Parathyroid adenoma (tissue), 2 donors: ENCODE results near the gene SNX33.

Experiments
- H2AFZ ChIP-seq: fragments of 300-600 bp; sonication (generic); one replicate; pipeline ENCODE4 v1.7.0; 2017; ENCODE audit warnings: antibody characterized with exemption, mild to moderate bottlenecking
- H3K27ac ChIP-seq: fragments of 300-600 bp; sonication (generic); one replicate; pipeline ENCODE4 v1.7.0; 2017
- H3K27me3 ChIP-seq: fragments of 300-600 bp; sonication (generic); one replicate; pipeline ENCODE4 v1.7.0; 2017; ENCODE audit warnings: low read length; ENCODE audit not compliant: control insufficient read depth, insufficient read depth
- H3K36me3 ChIP-seq: fragments of 300-600 bp; sonication (generic); one replicate; pipeline ENCODE4 v1.7.0; 2017; ENCODE audit warnings: low read length; ENCODE audit not compliant: control insufficient read depth, insufficient read depth
- H3K4me1 ChIP-seq: fragments of 300-600 bp; sonication (generic); one replicate; pipeline ENCODE4 v1.7.0; 2017; ENCODE audit warnings: control low read depth
- H3K4me2 ChIP-seq: fragments of 300-600 bp; sonication (generic); one replicate; pipeline ENCODE4 v1.7.0; 2017; ENCODE audit warnings: low read length
- H3K4me3 ChIP-seq: fragments of 300-600 bp; sonication (generic); one replicate; pipeline ENCODE4 v1.7.0; 2017; ENCODE audit warnings: low read depth, low read length
- H3K79me2 ChIP-seq: fragments of 300-600 bp; sonication (generic); one replicate; pipeline ENCODE4 v1.7.0; 2017; ENCODE audit warnings: control low read depth
- H3K9ac ChIP-seq: fragments of 300-600 bp; sonication (generic); one replicate; pipeline ENCODE4 v1.7.0; 2017; ENCODE audit warnings: mild to moderate bottlenecking
- H3K9me3 ChIP-seq: fragments of 300-600 bp; sonication (generic); one replicate; pipeline ENCODE4 v1.7.0; 2017; ENCODE audit warnings: low read length; ENCODE audit not compliant: control insufficient read depth
- CTCF ChIP-seq: fragments of 300-600 bp; sonication (generic); IDR thresholded peaks from one replicate; pipeline ENCODE4 v1.7.0; 2017; ENCODE audit warnings: antibody characterized with exemption, mild to moderate bottlenecking
- donor health status: primary hyperparathyroidism.

Gene SNX33

GRCh38 chr15:75666823-75667501 lies 19.2 kb downstream of the SNX33 start:
- no peak overlapping the region for H3K9ac ChIP-seq
- no peak overlapping the region for H3K27ac ChIP-seq
- no peak overlapping the region for H3K4me3 ChIP-seq
- no peaks in the 10 kb centered on the region for H3K79me2 ChIP-seq
- H3K4me1 ChIP-seq, result no peaks in the 10 kb centered on the region
- no peak overlapping the region for H2AFZ ChIP-seq
- no peaks in the 10 kb centered on the region for H3K27me3 ChIP-seq
- TF ChIP-seq CTCF, result no peak
- no peaks in the 10 kb centered on the region for H3K9me3 ChIP-seq
- no peaks in the 10 kb centered on the region for H3K36me3 ChIP-seq
- H3K4me2 ChIP-seq, result no peak overlapping the region

- no peak overlapping the region for H2AFZ ChIP-seq
- no peak overlapping the region for H3K4me3 ChIP-seq
- H3K27me3 ChIP-seq, result no peaks in the 10 kb centered on the region
- no peak overlapping the region for H3K4me2 ChIP-seq
- H3K9ac ChIP-seq, result no peak overlapping the region
- TF ChIP-seq CTCF, result no peak
- no peaks in the 10 kb centered on the region for H3K79me2 ChIP-seq
- H3K4me1 ChIP-seq, result peaks cover 7% of the 10 kb centered on the region
- no peak overlapping the region for H3K27ac ChIP-seq
- H3K36me3 ChIP-seq, result no peaks in the 10 kb centered on the region
- H3K9me3 ChIP-seq, result no peaks in the 10 kb centered on the region
These were observed 21.6 kb downstream of the SNX33 start for GRCh38 chr15:75669191-75669878.

GRCh38 chr15:75669879-75670212 lies 22.1 kb downstream of the SNX33 start:
- Histone ChIP-seq H3K27me3 (no peaks in the 10 kb centered on the region), H3K27ac (no peak overlapping the region), H3K4me2 (no peak overlapping the region), H2AFZ (no peak overlapping the region), H3K36me3 (no peaks in the 10 kb centered on the region), H3K9ac (no peak overlapping the region), H3K79me2 (no peaks in the 10 kb centered on the region), H3K9me3 (no peaks in the 10 kb centered on the region), H3K4me1 (peaks cover 7% of the 10 kb centered on the region), H3K4me3 (no peak overlapping the region)
- no peak for TF ChIP-seq CTCF

DNA sequence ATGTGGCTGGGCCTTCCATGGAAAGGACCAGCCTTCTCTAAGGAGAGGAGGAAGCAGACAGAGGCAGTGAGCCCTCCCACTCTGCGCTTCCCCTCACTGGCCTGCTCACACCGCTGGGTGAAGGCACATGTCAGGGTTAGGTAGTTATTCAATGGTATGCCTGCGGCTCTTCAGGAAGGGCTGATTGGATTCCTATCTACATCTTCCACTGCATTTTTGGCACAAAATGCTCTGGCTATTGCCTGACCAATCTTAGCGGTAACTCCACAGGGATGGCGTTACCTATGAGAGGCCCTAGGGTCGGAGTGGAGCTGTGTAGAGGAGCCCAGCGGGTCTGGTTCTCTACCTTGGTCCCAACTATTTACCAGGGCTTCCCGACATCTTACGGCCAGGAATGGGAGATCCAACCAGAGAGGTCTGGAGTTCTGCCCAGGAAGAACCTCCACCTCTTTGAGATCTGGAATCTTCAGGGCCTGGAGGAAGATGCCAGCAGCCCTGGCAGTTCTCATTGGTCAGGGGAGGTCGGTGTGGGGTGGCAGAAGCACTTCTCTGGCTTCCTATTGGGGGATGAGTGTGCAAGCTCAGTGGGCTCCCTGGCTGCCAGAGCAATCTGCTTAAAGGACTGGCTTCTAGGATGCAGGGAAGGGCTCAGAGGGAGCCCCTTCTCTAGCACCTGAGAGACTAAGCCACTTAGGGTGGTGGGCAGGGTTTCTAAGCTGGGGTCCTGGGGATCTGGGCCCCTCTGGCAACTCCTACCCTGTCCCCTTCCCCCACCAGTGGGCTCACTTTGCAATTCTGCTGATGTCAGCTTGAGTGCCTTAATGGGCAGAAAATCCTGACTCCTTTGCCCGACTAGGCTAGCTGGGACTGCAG lies 24.3 kb downstream of the SNX33 start:
- Histone ChIP-seq H2AFZ (no peak overlapping the region), H3K9ac (no peak overlapping the region), H3K4me3 (no peak overlapping the region), H3K4me1 (peaks cover 7% of the 10 kb centered on the region), H3K27me3 (no peaks in the 10 kb centered on the region), H3K27ac (no peak overlapping the region), H3K9me3 (no peaks in the 10 kb centered on the region), H3K4me2 (no peak overlapping the region), H3K79me2 (no peaks in the 10 kb centered on the region), H3K36me3 (no peaks in the 10 kb centered on the region)
- no peak for TF ChIP-seq CTCF
